Measurements from ENCODE around the gene ID1.
A peak's percentile ranks its signal among the peaks of the same experiment; 100 is the strongest.
"Not testable (repeated sequence)": the region's sequence is repeated elsewhere in the genome, so short reads cannot be mapped to it uniquely, and the experiment has no call there.

The ID1 gene

GRCh38 chr20:31602779-31603441 lies 2.2 kb upstream of the ID1 start:
- DNase-seq = peak; percentile 72

- peak; percentile 94 for DNase-seq
Observed at GRCh38 chr20:31603822-31604566, 1.1 kb upstream of the ID1 start.

GRCh38 chr20:31604567-31605030 lies 490 bp upstream of the ID1 start:
- DNase-seq = no peak

- DNase-seq = peak; percentile 28
Observed at GRCh38 chr20:31605902-31606803, 1.1 kb downstream of the ID1 start.

- DNase-seq = peak; percentile 30
Observed at GRCh38 chr20:31606804-31607639, 1.9 kb downstream of the ID1 start.

- DNase-seq = no peak
Observed at GRCh38 chr20:31607640-31608250, 2.7 kb downstream of the ID1 start.

GRCh38 chr20:31608251-31608945 lies 3.3 kb downstream of the ID1 start:
- no peak for DNase-seq

- not testable (repeated sequence) for DNase-seq
Observed at GRCh38 chr20:31612271-31612640, 7.2 kb downstream of the ID1 start.

GRCh38 chr20:31615416-31615815 lies 10.3 kb downstream of the ID1 start:
- DNase-seq = no peak

GRCh38 chr20:31617432-31618104 lies 12.5 kb downstream of the ID1 start:
- no peak for DNase-seq

GRCh38 chr20:31620246-31620645 lies 15.2 kb downstream of the ID1 start:
- DNase-seq = no peak

- not testable (repeated sequence) for DNase-seq
Observed at GRCh38 chr20:31623123-31623505, 18.0 kb downstream of the ID1 start.

GRCh38 chr20:31626534-31626933 lies 21.4 kb downstream of the ID1 start:
- not testable (repeated sequence) for DNase-seq

- not testable (repeated sequence) for DNase-seq
Observed at GRCh38 chr20:31628057-31628456, 23.0 kb downstream of the ID1 start.

- DNase-seq = no peak
Observed at GRCh38 chr20:31630187-31630790, 25.2 kb downstream of the ID1 start.

- DNase-seq = no peak
Observed at GRCh38 chr20:31632548-31633338, 27.7 kb downstream of the ID1 start.

- no peak for DNase-seq
Observed at GRCh38 chr20:31633339-31633914, 28.3 kb downstream of the ID1 start.

GRCh38 chr20:31637660-31638059 lies 32.6 kb downstream of the ID1 start, which contains the start of gene COX4I2:
COX4I2 (plus strand) TSS chr20:31637912; CDS start chr20:31639018, 1,106 bp downstream.
- DNase-seq = no peak

GRCh38 chr20:31638317-31638716 lies 33.2 kb downstream of the ID1 start:
- DNase-seq = no peak

Data from fibroblast of skin of back (primary cell).